GM12878 (cell line): ENCODE results near the gene HYPK. TPM values are rescaled to one million over a fixed set of nuclear protein-coding genes. Genes with fewer than 3 reads are reported as not detected.

ENCODE experiments used
- ATAC-seq: fragments of 200-7000 bp; cut with Tn5 transposase; 3 replicates; pipeline ENCODE4 v1.9.1; 2020; ENCODE audit warnings: mild to moderate bottlenecking, moderate library complexity
- BruUV-seq: library from RNA; stranded (reverse); fragments of 400-500 nt; replicated peaks from 2 replicates; lab custom pipeline; 2021; lab: Mats Ljungman, UMichigan
- CTCF ChIA-PET: fragments of 300-600 bp; sonication (Branson Sonifier 250); formaldehyde crosslinking; extraction: SDS; loops from one replicate; lab custom pipeline; 2021; ENCODE audit warnings: inconsistent platforms; lab: Yijun Ruan, JAX
- POLR2A ChIA-PET: fragments of 350-600 bp; formaldehyde crosslinking; extraction: SDS; loops from one replicate; lab custom pipeline; 2021; ENCODE audit warnings: inconsistent platforms; lab: Charles Lee
- RAD21 ChIA-PET: fragments of 300-600 bp; sonication (Branson Sonifier 250); formaldehyde crosslinking; loops from one replicate; lab custom pipeline; 2023; ENCODE audit warnings: antibody characterized with exemption; ENCODE audit not compliant: unreplicated experiment; lab: Charles Lee
- SMC1A ChIA-PET: fragments of 300-600 bp; sonication (Branson Sonifier 250); formaldehyde crosslinking; loops from one replicate; lab custom pipeline; 2023; ENCODE audit not compliant: unreplicated experiment, uncharacterized antibody; lab: Charles Lee
- DNase-seq: peaks from one replicate; pipeline ENCODE4 v3.0.0-alpha.2; 2011; ENCODE audit warnings: low read depth, low spot score
- FAIRE-seq: peaks from 3 replicates; lab custom pipeline; 2011; peaks lifted over from hg19 to GRCh38; lab: Jason Lieb, UNC
- H2AFZ ChIP-seq: 2 replicates; pipeline ENCODE4 v1.6.0; 2011; ENCODE audit warnings: low read depth, low read length, control low read depth; ENCODE audit not compliant: control insufficient read depth
- H3K27ac ChIP-seq: 2 replicates; pipeline ENCODE4 v1.5.1; 2011; ENCODE audit warnings: control low read depth; ENCODE audit not compliant: control insufficient read depth, insufficient read depth
- H3K27me3 ChIP-seq, 2 experiments: replicated peaks in 1 of 2; 2 replicates each; pipeline versions ENCODE4 v1.6.0 to v1.6.1; 2011; ENCODE audit warnings: low read length in 1 of 2; ENCODE audit not compliant: control insufficient read depth in 2 of 2, insufficient read depth in 2 of 2
- H3K36me3 ChIP-seq, 2 experiments: 2 replicates each; pipeline ENCODE4 v1.5.1; 2011; ENCODE audit warnings: low read length in 1 of 2; ENCODE audit not compliant: control insufficient read depth in 2 of 2, insufficient read depth in 2 of 2
- H3K4me1 ChIP-seq: 2 replicates; pipeline ENCODE4 v1.6.1; 2011; ENCODE audit warnings: mild to moderate bottlenecking, low read length, moderate library complexity, mixed read lengths; ENCODE audit not compliant: control insufficient read depth, insufficient read depth
- H3K4me2 ChIP-seq: 2 replicates; pipeline ENCODE4 v1.6.0; 2011; ENCODE audit warnings: control low read depth; ENCODE audit not compliant: control insufficient read depth, insufficient read depth
- H3K4me3 ChIP-seq: fragments of 200-600 bp; sonication (generic); 2 replicates; pipeline ENCODE4 v1.5.1; 2016
- H3K79me2 ChIP-seq: 2 replicates; pipeline ENCODE4 v1.6.0; 2011; ENCODE audit warnings: low read length; ENCODE audit not compliant: control insufficient read depth, insufficient read depth
- H3K9ac ChIP-seq: 2 replicates; pipeline ENCODE4 v1.8.0; 2011; ENCODE audit warnings: low read length, control low read depth, mixed read lengths; ENCODE audit not compliant: control insufficient read depth, insufficient read depth
- H3K9me3 ChIP-seq: replicated peaks from 3 replicates; pipeline ENCODE4 v1.5.1; 2011; ENCODE audit warnings: mild to moderate bottlenecking, low read length; ENCODE audit not compliant: control insufficient read depth, insufficient read depth
- H4K20me1 ChIP-seq: 2 replicates; pipeline ENCODE4 v1.6.0; 2011; ENCODE audit not compliant: control insufficient read depth, insufficient read depth
- BCLAF1 ChIP-seq: fragments of 450-650 bp; IDR thresholded peaks from 2 replicates; pipeline ENCODE4 v1.6.1; 2017; ENCODE audit warnings: antibody characterized with exemption, mild to moderate bottlenecking, moderate library complexity
- CTCF ChIP-seq, 3 experiments: IDR thresholded peaks in 2 of 3; conservative IDR thresholded peaks in 1 of 3; 2 replicates each; pipeline ENCODE4 v1.5.1; 2011; ENCODE audit warnings: low read depth in 3 of 3, low read length in 3 of 3, mild to moderate bottlenecking in 3 of 3, control low read depth in 2 of 3, moderate library complexity in 2 of 3, inconsistent platforms in 1 of 3, mixed read lengths in 1 of 3; ENCODE audit not compliant: control insufficient read depth in 2 of 3, insufficient read depth in 1 of 3; ENCODE audit errors: extremely low read depth in 1 of 3
- E4F1 ChIP-seq: fragments of 450-650 bp; IDR thresholded peaks from 2 replicates; pipeline ENCODE4 v1.6.1; 2018; ENCODE audit warnings: borderline replicate concordance, mild to moderate bottlenecking; ENCODE audit not compliant: partially characterized antibody
- HCFC1 ChIP-seq: fragments of 150-350 bp; IDR thresholded peaks from 2 replicates; pipeline ENCODE4 v1.6.1; 2014; ENCODE audit warnings: low read length
- RAD51 ChIP-seq: fragments of 450-650 bp; IDR thresholded peaks from 2 replicates; pipeline ENCODE4 v1.6.1; 2016; ENCODE audit warnings: moderate library complexity, mild to moderate bottlenecking, inconsistent platforms
- SUZ12 ChIP-seq: fragments of 200-600 bp; sonication (generic); IDR thresholded peaks from one replicate; pipeline ENCODE4 v1.6.1; 2018; ENCODE audit warnings: antibody characterized with exemption, mild to moderate bottlenecking; ENCODE audit not compliant: unreplicated experiment
- ZNF217 ChIP-seq: fragments of 450-650 bp; IDR thresholded peaks from 2 replicates; pipeline ENCODE4 v1.6.1; 2017; ENCODE audit warnings: antibody characterized with exemption, mild to moderate bottlenecking
- WGBS: methylation state at CpG from one replicate; pipeline ENCODE4 v1.1.6; 2016; ENCODE audit warnings: low lambda C conversion rate; ENCODE audit not compliant: insufficient replicate concordance, insufficient coverage; ENCODE audit errors: missing lambda C conversion rate; 5-methylcytosine and 5-hydroxymethylcytosine counted together
- in situ Hi-C: fragments of 300-500 bp; cut with MboI; formaldehyde crosslinking; loops from 9 replicates; pipeline ENCODE4 v1.14.3; 2018; ENCODE audit warnings: mixed read lengths
- intact Hi-C: fragments of 100-400 bp; cut with micrococcal nuclease; formaldehyde crosslinking; loops from one replicate; pipeline ENCODE4 v1.14.2; 2022; ENCODE audit not compliant: unreplicated experiment
- polyA plus RNA-seq, 11 experiments: library from polyadenylated mRNA; depleted of rRNA in 4 of 11; unstranded in 6 of 11; stranded (reverse) in 5 of 11; fragments of >200 nt; fragmentation: Nextera tagmentation in 4 of 11; fragmentation: Illumina TruSeq in 1 of 11; extraction: Ambion mirVana in 4 of 11; extraction: Trizol in 1 of 11; gene quantifications; 1 replicate in 1 of 11; 2 replicates in 10 of 11; pipeline versions ENCODE4 v1.2.1 to v1.2.3, GENCODE V29; 2011 to 2016; ENCODE audit warnings: inconsistent platforms in 2 of 11, missing spikeins in 2 of 11, low read depth in 1 of 11
- total RNA-seq, 4 experiments: library from RNA; depleted of rRNA in 3 of 4; stranded (reverse); fragments of >200 nt in 3 of 4; fragmentation: Illumina TruSeq in 1 of 4; extraction: Trizol in 1 of 4; gene quantifications; 2 replicates each; pipeline versions ENCODE4 v1.2.1 to v1.2.3, GENCODE V29; 2013 to 2021
- TF ChIP-seq, protein P1 (sequence below): fragments of 450-650 bp; IDR thresholded peaks from 2 replicates; pipeline ENCODE4 v1.6.1; 2018; ENCODE audit warnings: mild to moderate bottlenecking, low read depth, moderate library complexity; ENCODE audit not compliant: partially characterized antibody

The HYPK gene
- total and polyA plus RNA-seq, 10 of the 15 experiments (the other 5 are each of a cell fraction or from before 2014, with no cell fraction given) = 8.0 to 38.4 (median 17.5) TPM

GRCh38 chr15:43791993-43792760 lies 8.2 kb upstream of the HYPK start, which contains the start of gene SERF2:
SERF2 (plus strand) TSS chr15:43792320; CDS start chr15:43792377, 57 bp downstream.
- intact Hi-C loops = loop anchor here (1.0 to 5.0 kb wide), 2 partner anchors 8 to 35 kb away; partner anchors contain the start of genes HYPK, SERINC4 and WDR76
- POLR2A ChIA-PET = interaction anchor here (0.5 to 6.5 kb wide), 10 partner anchors 7 to 52 kb away, joined by 3 to 59 read pairs (median 4); partner anchors contain the start of genes ELL3, HYPK, MFAP1 and SERINC4
- peak within 1 kb of the TSS; percentile 96 for H3K4me3 ChIP-seq
- peaks cover 5 to 30% of the 10 kb centered on the region in 2 experiments for H3K36me3 ChIP-seq
- TSS peak; percentile 65 for BruUV-seq
- peak within 1 kb of the TSS; percentile 100 for H3K9ac ChIP-seq
- CTCF ChIA-PET = interaction anchor here (0.6 to 7.1 kb wide), 6 partner anchors 16 to 40 kb away, joined by 3 to 72 read pairs (median 4); partner anchors contain the start of genes ELL3 and MFAP1
- H3K27me3 ChIP-seq = no peaks in the 10 kb centered on the region
- peak within 1 kb of the TSS; percentile 99 for H3K4me2 ChIP-seq
- in situ Hi-C loops = loop anchor here (10.0 to 25.0 kb wide), 2 partner anchors 933 to 1530 kb away; partner anchors contain the start of genes GANC and TMEM87A
- RAD21 ChIA-PET = interaction anchor here (0.8 to 2.2 kb wide), 7 partner anchors 13 to 40 kb away, joined by 5 to 10 read pairs (median 6); partner anchors contain the start of genes ELL3 and MFAP1
- DNase-seq (peak; percentile 99), FAIRE-seq (peak; percentile 90), ATAC-seq (peak; percentile 92)
- peaks cover 34% of the 10 kb centered on the region for H3K79me2 ChIP-seq
- peaks cover 34% of the 10 kb centered on the region for H3K4me1 ChIP-seq
- no peaks in the 10 kb centered on the region for H3K9me3 ChIP-seq
- WGBS = under 1% methylated on average over 47 of the region's 66 CpGs
- peak within 1 kb of the TSS; percentile 99 for H3K27ac ChIP-seq
- H4K20me1 ChIP-seq = no peaks in the 10 kb centered on the region; the same call in none of the 2 replicates
- peak within 1 kb of the TSS; percentile 90 for H2AFZ ChIP-seq
- SMC1A ChIA-PET = interaction anchor here (1.1 to 9.4 kb wide), 11 partner anchors 9 to 41 kb away, joined by 3 to 129 read pairs (median 4); partner anchors contain the start of genes ELL3, HYPK and MFAP1
- peak; percentile 99 for TF ChIP-seq RAD51
- TF ChIP-seq, protein P1, sequence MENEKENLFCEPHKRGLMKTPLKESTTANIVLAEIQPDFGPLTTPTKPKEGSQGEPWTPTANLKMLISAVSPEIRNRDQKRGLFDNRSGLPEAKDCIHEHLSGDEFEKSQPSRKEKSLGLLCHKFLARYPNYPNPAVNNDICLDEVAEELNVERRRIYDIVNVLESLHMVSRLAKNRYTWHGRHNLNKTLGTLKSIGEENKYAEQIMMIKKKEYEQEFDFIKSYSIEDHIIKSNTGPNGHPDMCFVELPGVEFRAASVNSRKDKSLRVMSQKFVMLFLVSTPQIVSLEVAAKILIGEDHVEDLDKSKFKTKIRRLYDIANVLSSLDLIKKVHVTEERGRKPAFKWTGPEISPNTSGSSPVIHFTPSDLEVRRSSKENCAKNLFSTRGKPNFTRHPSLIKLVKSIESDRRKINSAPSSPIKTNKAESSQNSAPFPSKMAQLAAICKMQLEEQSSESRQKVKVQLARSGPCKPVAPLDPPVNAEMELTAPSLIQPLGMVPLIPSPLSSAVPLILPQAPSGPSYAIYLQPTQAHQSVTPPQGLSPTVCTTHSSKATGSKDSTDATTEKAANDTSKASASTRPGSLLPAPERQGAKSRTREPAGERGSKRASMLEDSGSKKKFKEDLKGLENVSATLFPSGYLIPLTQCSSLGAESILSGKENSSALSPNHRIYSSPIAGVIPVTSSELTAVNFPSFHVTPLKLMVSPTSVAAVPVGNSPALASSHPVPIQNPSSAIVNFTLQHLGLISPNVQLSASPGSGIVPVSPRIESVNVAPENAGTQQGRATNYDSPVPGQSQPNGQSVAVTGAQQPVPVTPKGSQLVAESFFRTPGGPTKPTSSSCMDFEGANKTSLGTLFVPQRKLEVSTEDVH = no peak
- no peak for TF ChIP-seq SUZ12
- TF ChIP-seq HCFC1 = peak; percentile 16; the same call in 1 of the 2 replicates
- TF ChIP-seq BCLAF1 = no peak
- TF ChIP-seq E4F1 = no peak
- TF ChIP-seq CTCF (IDR thresholded peaks at IDR 0.05 in 2 of 3, conservative IDR thresholded peaks at IDR 0.05 in 1 of 3; ENCODE audit: control insufficient read depth in 2 of 3, extremely low read depth in 1 of 3, insufficient read depth in 1 of 3, low read depth in 3 of 3, low read length in 3 of 3) = no peak
- no peak for TF ChIP-seq ZNF217
